ENCODE results near the gene SERPINE1.

SERPINE1 gene

DNA sequence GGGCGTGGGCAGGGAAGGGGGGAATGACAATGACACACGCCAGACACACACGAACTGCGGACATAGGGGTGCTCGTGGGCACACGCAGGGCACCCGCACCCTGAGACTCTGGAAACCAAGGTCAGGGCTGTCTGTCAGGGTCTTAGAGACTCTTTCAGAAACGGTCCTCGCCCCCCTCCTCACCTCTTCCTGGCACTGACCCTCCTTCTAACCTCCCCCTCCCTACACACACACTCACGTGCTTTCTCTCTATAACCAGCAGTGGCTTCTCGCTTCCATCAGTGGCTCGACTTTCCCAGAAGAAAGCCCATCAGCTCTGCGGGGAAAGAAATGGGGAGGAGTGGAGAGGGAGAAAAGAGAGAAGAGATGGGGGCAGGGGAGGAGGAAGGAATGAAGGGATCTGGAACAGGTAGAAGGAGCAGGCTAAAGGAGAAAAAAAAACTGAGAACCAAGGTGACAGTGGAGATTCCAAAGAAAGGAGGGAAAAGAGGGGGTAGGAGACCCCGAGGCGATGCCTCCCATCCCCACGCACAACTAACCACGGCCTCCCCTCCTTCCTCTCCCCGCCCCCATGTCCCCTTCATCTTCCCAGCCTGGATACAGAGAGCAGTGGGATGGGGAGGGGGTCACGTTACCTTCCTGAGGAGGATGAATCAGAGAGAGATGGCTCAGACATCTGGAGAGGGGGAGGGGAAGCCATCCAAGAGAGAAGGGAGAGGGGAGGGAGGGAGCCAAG lies 40.2 kb downstream of the SERPINE1 start:
- H3K36me3 ChIP-seq (ENCODE audit: control insufficient read depth in 2 of 2, insufficient read depth in 1 of 2, low read length in 2 of 2): no peaks in the 10 kb centered on the region
- peaks cover 20% of the 10 kb centered on the region for H3K4me1 ChIP-seq (ENCODE audit: control insufficient read depth, insufficient read depth, low read length)
- H3K4me3 ChIP-seq (ENCODE audit: low read depth, low read length): no peak overlapping the region
- POLR2A ChIA-PET: interaction anchor here (0.6 kb wide), 1 partner anchor 138 kb away, joined by 3 read pairs; no protein-coding TSS in a partner anchor
- CTCF ChIA-PET: interaction anchor here (2.4 kb wide), 1 partner anchor 23 kb away, joined by 14 read pairs; no protein-coding TSS in a partner anchor
- no peak overlapping the region for H3K27ac ChIP-seq (ENCODE audit: extremely low read depth, low read depth, low read length)
- no peaks in the 10 kb centered on the region for H3K9me3 ChIP-seq (ENCODE audit: control insufficient read depth, insufficient read depth, low read depth, low read length)
- TF ChIP-seq KLF7 (tag by site-specific recombination; IDR thresholded peaks at IDR 0.05; ENCODE audit: borderline replicate concordance) (no peak), ZNF23 (tag by site-specific recombination; IDR thresholded peaks at IDR 0.05; ENCODE audit: borderline replicate concordance) (no peak), ZFP37 (tag by site-specific recombination; IDR thresholded peaks at IDR 0.05) (0 out of 2 replicates have a peak, but pooled peaks have one; percentile 38), ZXDB (tag by site-specific recombination; IDR thresholded peaks at IDR 0.05) (0 out of 2 replicates have a peak, but pooled peaks have one; percentile 6), EGR2 (tag by site-specific recombination; IDR thresholded peaks at IDR 0.05; ENCODE audit: low read depth) (peak; percentile 85), GLIS2 (tag by site-specific recombination; IDR thresholded peaks at IDR 0.05) (peak; percentile 35; the same call in 1 of the 2 replicates), TRIM28 (IDR thresholded peaks at IDR 0.05; ENCODE audit: borderline replicate concordance, low read length) (no peak), ZNF132 (tag by site-specific recombination; IDR thresholded peaks at IDR 0.05; ENCODE audit: borderline replicate concordance) (no peak), KLF8 (tag by site-specific recombination; IDR thresholded peaks at IDR 0.05) (0 out of 2 replicates have a peak, but pooled peaks have one; percentile 38), ZNF366 (tag by site-specific recombination; conservative IDR thresholded peaks at IDR 0.05) (peak; percentile 94), ZNF629 (tag by site-specific recombination; IDR thresholded peaks at IDR 0.05) (peak; percentile 39; the same call in 1 of the 2 replicates), ZFP69B (tag by site-specific recombination; IDR thresholded peaks at IDR 0.05) (no peak), SCRT2 (tag by site-specific recombination; IDR thresholded peaks at IDR 0.05) (no peak), ZFHX2 (tag by site-specific recombination; conservative IDR thresholded peaks at IDR 0.05) (peak; percentile 88), ZBTB17 (tag by site-specific recombination; IDR thresholded peaks at IDR 0.05) (peak; percentile 99), SP7 (tag by site-specific recombination; IDR thresholded peaks at IDR 0.05) (peak; percentile 61), IKZF3 (tag by site-specific recombination; IDR thresholded peaks at IDR 0.05) (0 out of 2 replicates have a peak, but pooled peaks have one; percentile 50)
- TF ChIP-seq, protein P1, sequence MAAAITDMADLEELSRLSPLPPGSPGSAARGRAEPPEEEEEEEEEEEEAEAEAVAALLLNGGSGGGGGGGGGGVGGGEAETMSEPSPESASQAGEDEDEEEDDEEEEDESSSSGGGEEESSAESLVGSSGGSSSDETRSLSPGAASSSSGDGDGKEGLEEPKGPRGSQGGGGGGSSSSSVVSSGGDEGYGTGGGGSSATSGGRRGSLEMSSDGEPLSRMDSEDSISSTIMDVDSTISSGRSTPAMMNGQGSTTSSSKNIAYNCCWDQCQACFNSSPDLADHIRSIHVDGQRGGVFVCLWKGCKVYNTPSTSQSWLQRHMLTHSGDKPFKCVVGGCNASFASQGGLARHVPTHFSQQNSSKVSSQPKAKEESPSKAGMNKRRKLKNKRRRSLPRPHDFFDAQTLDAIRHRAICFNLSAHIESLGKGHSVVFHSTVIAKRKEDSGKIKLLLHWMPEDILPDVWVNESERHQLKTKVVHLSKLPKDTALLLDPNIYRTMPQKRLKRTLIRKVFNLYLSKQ (tag by site-specific recombination; IDR thresholded peaks at IDR 0.05; ENCODE audit: borderline replicate concordance): no peak
- TF ChIP-seq, protein P2, sequence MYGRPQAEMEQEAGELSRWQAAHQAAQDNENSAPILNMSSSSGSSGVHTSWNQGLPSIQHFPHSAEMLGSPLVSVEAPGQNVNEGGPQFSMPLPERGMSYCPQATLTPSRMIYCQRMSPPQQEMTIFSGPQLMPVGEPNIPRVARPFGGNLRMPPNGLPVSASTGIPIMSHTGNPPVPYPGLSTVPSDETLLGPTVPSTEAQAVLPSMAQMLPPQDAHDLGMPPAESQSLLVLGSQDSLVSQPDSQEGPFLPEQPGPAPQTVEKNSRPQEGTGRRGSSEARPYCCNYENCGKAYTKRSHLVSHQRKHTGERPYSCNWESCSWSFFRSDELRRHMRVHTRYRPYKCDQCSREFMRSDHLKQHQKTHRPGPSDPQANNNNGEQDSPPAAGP (tag by site-specific recombination; IDR thresholded peaks at IDR 0.05): peak; percentile 48
- TF ChIP-seq, protein P3, sequence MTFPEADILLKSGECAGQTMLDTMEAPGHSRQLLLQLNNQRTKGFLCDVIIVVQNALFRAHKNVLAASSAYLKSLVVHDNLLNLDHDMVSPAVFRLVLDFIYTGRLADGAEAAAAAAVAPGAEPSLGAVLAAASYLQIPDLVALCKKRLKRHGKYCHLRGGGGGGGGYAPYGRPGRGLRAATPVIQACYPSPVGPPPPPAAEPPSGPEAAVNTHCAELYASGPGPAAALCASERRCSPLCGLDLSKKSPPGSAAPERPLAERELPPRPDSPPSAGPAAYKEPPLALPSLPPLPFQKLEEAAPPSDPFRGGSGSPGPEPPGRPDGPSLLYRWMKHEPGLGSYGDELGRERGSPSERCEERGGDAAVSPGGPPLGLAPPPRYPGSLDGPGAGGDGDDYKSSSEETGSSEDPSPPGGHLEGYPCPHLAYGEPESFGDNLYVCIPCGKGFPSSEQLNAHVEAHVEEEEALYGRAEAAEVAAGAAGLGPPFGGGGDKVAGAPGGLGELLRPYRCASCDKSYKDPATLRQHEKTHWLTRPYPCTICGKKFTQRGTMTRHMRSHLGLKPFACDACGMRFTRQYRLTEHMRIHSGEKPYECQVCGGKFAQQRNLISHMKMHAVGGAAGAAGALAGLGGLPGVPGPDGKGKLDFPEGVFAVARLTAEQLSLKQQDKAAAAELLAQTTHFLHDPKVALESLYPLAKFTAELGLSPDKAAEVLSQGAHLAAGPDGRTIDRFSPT (tag by site-specific recombination; IDR thresholded peaks at IDR 0.05): peak; percentile 71
- TF ChIP-seq, protein P4, sequence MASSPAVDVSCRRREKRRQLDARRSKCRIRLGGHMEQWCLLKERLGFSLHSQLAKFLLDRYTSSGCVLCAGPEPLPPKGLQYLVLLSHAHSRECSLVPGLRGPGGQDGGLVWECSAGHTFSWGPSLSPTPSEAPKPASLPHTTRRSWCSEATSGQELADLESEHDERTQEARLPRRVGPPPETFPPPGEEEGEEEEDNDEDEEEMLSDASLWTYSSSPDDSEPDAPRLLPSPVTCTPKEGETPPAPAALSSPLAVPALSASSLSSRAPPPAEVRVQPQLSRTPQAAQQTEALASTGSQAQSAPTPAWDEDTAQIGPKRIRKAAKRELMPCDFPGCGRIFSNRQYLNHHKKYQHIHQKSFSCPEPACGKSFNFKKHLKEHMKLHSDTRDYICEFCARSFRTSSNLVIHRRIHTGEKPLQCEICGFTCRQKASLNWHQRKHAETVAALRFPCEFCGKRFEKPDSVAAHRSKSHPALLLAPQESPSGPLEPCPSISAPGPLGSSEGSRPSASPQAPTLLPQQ (tag by site-specific recombination; IDR thresholded peaks at IDR 0.05): 0 out of 2 replicates have a peak, but pooled peaks have one; percentile 43
- TF ChIP-seq, protein P5, sequence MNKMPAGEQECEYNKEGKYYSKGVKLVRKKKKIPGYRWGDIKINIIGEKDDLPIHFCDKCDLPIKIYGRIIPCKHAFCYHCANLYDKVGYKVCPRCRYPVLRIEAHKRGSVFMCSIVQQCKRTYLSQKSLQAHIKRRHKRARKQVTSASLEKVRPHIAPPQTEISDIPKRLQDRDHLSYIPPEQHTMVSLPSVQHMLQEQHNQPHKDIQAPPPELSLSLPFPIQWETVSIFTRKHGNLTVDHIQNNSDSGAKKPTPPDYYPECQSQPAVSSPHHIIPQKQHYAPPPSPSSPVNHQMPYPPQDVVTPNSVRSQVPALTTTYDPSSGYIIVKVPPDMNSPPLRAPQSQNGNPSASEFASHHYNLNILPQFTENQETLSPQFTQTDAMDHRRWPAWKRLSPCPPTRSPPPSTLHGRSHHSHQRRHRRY (tag by site-specific recombination; IDR thresholded peaks at IDR 0.05): no peak
- TF ChIP-seq, protein P6, sequence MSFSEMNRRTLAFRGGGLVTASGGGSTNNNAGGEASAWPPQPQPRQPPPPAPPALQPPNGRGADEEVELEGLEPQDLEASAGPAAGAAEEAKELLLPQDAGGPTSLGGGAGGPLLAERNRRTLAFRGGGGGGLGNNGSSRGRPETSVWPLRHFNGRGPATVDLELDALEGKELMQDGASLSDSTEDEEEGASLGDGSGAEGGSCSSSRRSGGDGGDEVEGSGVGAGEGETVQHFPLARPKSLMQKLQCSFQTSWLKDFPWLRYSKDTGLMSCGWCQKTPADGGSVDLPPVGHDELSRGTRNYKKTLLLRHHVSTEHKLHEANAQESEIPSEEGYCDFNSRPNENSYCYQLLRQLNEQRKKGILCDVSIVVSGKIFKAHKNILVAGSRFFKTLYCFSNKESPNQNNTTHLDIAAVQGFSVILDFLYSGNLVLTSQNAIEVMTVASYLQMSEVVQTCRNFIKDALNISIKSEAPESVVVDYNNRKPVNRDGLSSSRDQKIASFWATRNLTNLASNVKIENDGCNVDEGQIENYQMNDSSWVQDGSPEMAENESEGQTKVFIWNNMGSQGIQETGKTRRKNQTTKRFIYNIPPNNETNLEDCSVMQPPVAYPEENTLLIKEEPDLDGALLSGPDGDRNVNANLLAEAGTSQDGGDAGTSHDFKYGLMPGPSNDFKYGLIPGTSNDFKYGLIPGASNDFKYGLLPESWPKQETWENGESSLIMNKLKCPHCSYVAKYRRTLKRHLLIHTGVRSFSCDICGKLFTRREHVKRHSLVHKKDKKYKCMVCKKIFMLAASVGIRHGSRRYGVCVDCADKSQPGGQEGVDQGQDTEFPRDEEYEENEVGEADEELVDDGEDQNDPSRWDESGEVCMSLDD (tag by site-specific recombination; IDR thresholded peaks at IDR 0.05): peak; percentile 66
- TF ChIP-seq, protein P7, sequence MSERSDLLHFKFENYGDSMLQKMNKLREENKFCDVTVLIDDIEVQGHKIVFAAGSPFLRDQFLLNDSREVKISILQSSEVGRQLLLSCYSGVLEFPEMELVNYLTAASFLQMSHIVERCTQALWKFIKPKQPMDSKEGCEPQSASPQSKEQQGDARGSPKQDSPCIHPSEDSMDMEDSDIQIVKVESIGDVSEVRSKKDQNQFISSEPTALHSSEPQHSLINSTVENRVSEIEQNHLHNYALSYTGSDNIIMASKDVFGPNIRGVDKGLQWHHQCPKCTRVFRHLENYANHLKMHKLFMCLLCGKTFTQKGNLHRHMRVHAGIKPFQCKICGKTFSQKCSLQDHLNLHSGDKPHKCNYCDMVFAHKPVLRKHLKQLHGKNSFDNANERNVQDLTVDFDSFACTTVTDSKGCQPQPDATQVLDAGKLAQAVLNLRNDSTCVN (tag by site-specific recombination; optimal IDR thresholded peaks at IDR 0.05): peak; percentile 14

Measured in HEK293 (cell line).